SK-N-SH (cell line): ENCODE data around the gene PRCC. TPM values are rescaled to one million over a fixed set of nuclear protein-coding genes. Genes with fewer than 3 reads are reported as not detected.
A peak's percentile ranks its signal among the peaks of the same experiment; 100 is the strongest.

ENCODE experiments used
- CTCF ChIA-PET: fragments of 300-600, 350-600 bp; formaldehyde crosslinking; extraction: SDS; loops from one replicate; lab custom pipeline; 2021; lab: Yijun Ruan, JAX
- POLR2A ChIA-PET: fragments of 350-600 bp; sonication (Branson Sonifier 250); formaldehyde crosslinking; extraction: SDS; loops from one replicate; lab custom pipeline; 2020; ENCODE audit warnings: antibody characterized with exemption, inconsistent platforms; lab: Yijun Ruan, JAX
- DNase-seq: peaks from one replicate; pipeline ENCODE4 v3.0.0; 2012
- H2AFZ ChIP-seq: fragments of 200-600 bp; sonication (generic); 2 replicates; pipeline ENCODE4 v1.8.1; 2016; ENCODE audit warnings: antibody characterized with exemption, mild to moderate bottlenecking, low read depth
- H3F3A ChIP-seq: fragments of 200-600 bp; sonication (generic); replicated peaks from 2 replicates; pipeline ENCODE3; 2016; ENCODE audit warnings: antibody characterized with exemption, mild to moderate bottlenecking; ENCODE audit not compliant: insufficient read depth
- H3K27ac ChIP-seq, 2 experiments: fragments of 200-500 bp in 1 of 2; fragments of 200-600 bp in 1 of 2; sonication (Bioruptor generic) in 1 of 2; sonication (generic), shearing (Covaris generic) in 1 of 2; 2 replicates each; pipeline versions ENCODE4 v1.5.1 to v1.6.1; 2014 to 2016; ENCODE audit warnings: low read depth in 2 of 2, inconsistent platforms in 1 of 2, low read length in 1 of 2, mild to moderate bottlenecking in 1 of 2, mixed read lengths in 1 of 2
- H3K27me3 ChIP-seq: fragments of 200-600 bp; sonication (generic), shearing (Covaris generic); 2 replicates; pipeline ENCODE4 v1.6.1; 2016; ENCODE audit warnings: mixed run types; ENCODE audit not compliant: insufficient read depth
- H3K36me3 ChIP-seq, 2 experiments: fragments of 200-500 bp in 1 of 2; fragments of 200-600 bp in 1 of 2; sonication (Bioruptor generic) in 1 of 2; sonication (generic) in 1 of 2; replicated peaks in 1 of 2; 2 replicates each; pipeline versions ENCODE3 to v1.5.1; 2014 to 2016; ENCODE audit warnings: low read length in 1 of 2, mild to moderate bottlenecking in 1 of 2; ENCODE audit not compliant: insufficient read depth in 2 of 2, control insufficient read depth in 1 of 2
- H3K4me1 ChIP-seq, 2 experiments: fragments of 200-500 bp in 1 of 2; fragments of 200-600 bp in 1 of 2; sonication (Bioruptor generic) in 1 of 2; sonication (generic), shearing (Covaris generic) in 1 of 2; 2 replicates each; pipeline versions ENCODE4 v1.5.1 to v1.6.1; 2014 to 2016; ENCODE audit warnings: low read depth in 1 of 2, low read length in 1 of 2, mixed run types in 1 of 2; ENCODE audit not compliant: insufficient read depth in 2 of 2, control insufficient read depth in 1 of 2
- H3K4me2 ChIP-seq: fragments of 200-600 bp; sonication (generic), shearing (Covaris generic); 2 replicates; pipeline ENCODE4 v1.6.1; 2017; ENCODE audit warnings: mixed run types
- H3K4me3 ChIP-seq, 2 experiments: fragments of 200-500 bp in 1 of 2; fragments of 200-600 bp in 1 of 2; sonication (Bioruptor generic) in 1 of 2; sonication (generic), shearing (Covaris generic) in 1 of 2; 2 replicates each; pipeline versions ENCODE4 v1.5.1 to v1.8.1; 2014 to 2016; ENCODE audit warnings: low read depth in 2 of 2, inconsistent platforms in 1 of 2, low read length in 1 of 2, mild to moderate bottlenecking in 1 of 2, mixed read lengths in 1 of 2, moderate library complexity in 1 of 2
- H3K79me2 ChIP-seq: fragments of 200-600 bp; sonication (generic); 2 replicates; pipeline ENCODE4 v1.8.1; 2017; ENCODE audit warnings: mild to moderate bottlenecking; ENCODE audit not compliant: insufficient read depth
- H3K9ac ChIP-seq: fragments of 200-600 bp; sonication (generic); 2 replicates; pipeline ENCODE4 v1.6.1; 2017; ENCODE audit warnings: mixed run types
- H3K9me2 ChIP-seq: fragments of 200-600 bp; sonication (generic); 2 replicates; pipeline ENCODE4 v1.6.1; 2017; ENCODE audit warnings: mixed run types
- H3K9me3 ChIP-seq: fragments of 200-600 bp; sonication (generic); 2 replicates; pipeline ENCODE4 v1.6.1; 2017; ENCODE audit warnings: mixed run types, mild to moderate bottlenecking, moderate library complexity
- H4K20me1 ChIP-seq: fragments of 200-600 bp; sonication (generic); 2 replicates; pipeline ENCODE4 v1.6.1; 2017; ENCODE audit warnings: mild to moderate bottlenecking, mixed run types; ENCODE audit not compliant: insufficient read depth
- CHD2 ChIP-seq: fragments of 150-350 bp; IDR thresholded peaks from 2 replicates; pipeline ENCODE4 v1.6.1; 2018; ENCODE audit warnings: low read length; ENCODE audit not compliant: partially characterized antibody
- EP300 ChIP-seq, 2 experiments: IDR thresholded peaks; 2 replicates each; pipeline versions ENCODE4 v1.4.0 to v1.6.1; 2012; ENCODE audit warnings: borderline replicate concordance in 1 of 2, low read depth in 1 of 2, low read length in 1 of 2
- EZH2phosphoT487 ChIP-seq: fragments of 200-600 bp; sonication (generic); IDR thresholded peaks from 2 replicates; pipeline ENCODE4 v1.6.1; 2017; ENCODE audit warnings: low read depth, mixed run types, mild to moderate bottlenecking, antibody characterized with exemption, moderate library complexity, borderline replicate concordance
- FOSL2 ChIP-seq: IDR thresholded peaks from 2 replicates; pipeline ENCODE4 v1.4.0; 2012; ENCODE audit warnings: low read depth, mild to moderate bottlenecking, moderate library complexity, borderline replicate concordance
- FOXM1 ChIP-seq: IDR thresholded peaks from 2 replicates; pipeline ENCODE4 v1.4.0; 2012; ENCODE audit warnings: low read depth, mild to moderate bottlenecking
- GABPA ChIP-seq: IDR thresholded peaks from 2 replicates; pipeline ENCODE4 v1.4.0; 2012; ENCODE audit warnings: low read depth, mild to moderate bottlenecking
- GATA2 ChIP-seq: sonication (generic); formaldehyde crosslinking; IDR thresholded peaks from 2 replicates; pipeline ENCODE4 v1.5.0; 2020; ENCODE audit warnings: mild to moderate bottlenecking, missing genetic modification reagents
- MEF2A ChIP-seq: IDR thresholded peaks from 2 replicates; pipeline ENCODE4 v1.4.0; 2012; ENCODE audit warnings: low read depth, borderline replicate concordance
- NFIC ChIP-seq: IDR thresholded peaks from 2 replicates; pipeline ENCODE4 v1.4.0; 2012; ENCODE audit warnings: borderline replicate concordance
- POLR2AphosphoS5 ChIP-seq: IDR thresholded peaks from 2 replicates; pipeline ENCODE4 v1.6.1; 2012; ENCODE audit warnings: low read depth, low read length
- RCOR1 ChIP-seq: fragments of 150-350 bp; IDR thresholded peaks from 2 replicates; pipeline ENCODE4 v1.6.1; 2017; ENCODE audit warnings: antibody characterized with exemption, low read length
- RXRA ChIP-seq: IDR thresholded peaks from 2 replicates; pipeline ENCODE4 v1.4.0; 2012; ENCODE audit warnings: low read depth, mild to moderate bottlenecking, borderline replicate concordance
- SIN3A ChIP-seq: IDR thresholded peaks from 2 replicates; pipeline ENCODE4 v1.6.1; 2012; ENCODE audit warnings: low read depth, mild to moderate bottlenecking, low read length, moderate library complexity, borderline replicate concordance
- SMC3 ChIP-seq: IDR thresholded peaks from 2 replicates; pipeline ENCODE4 v1.6.1; 2012; ENCODE audit warnings: low read depth, low read length, improper control_type of control experiment
- TAF1 ChIP-seq: IDR thresholded peaks from 2 replicates; pipeline ENCODE4 v1.6.1; 2012; ENCODE audit warnings: low read depth, mild to moderate bottlenecking, low read length, moderate library complexity, borderline replicate concordance
- TCF12 ChIP-seq: IDR thresholded peaks from 2 replicates; pipeline ENCODE4 v1.4.0; 2012
- YY1 ChIP-seq: IDR thresholded peaks from 2 replicates; pipeline ENCODE4 v1.4.0; 2012; ENCODE audit warnings: low read depth, mild to moderate bottlenecking
- WGBS: methylation state at CpG from one replicate; pipeline ENCODE4 v1.1.6; 2017; ENCODE audit warnings: low lambda C conversion rate; 5-methylcytosine and 5-hydroxymethylcytosine counted together
- polyA plus RNA-seq, 3 experiments: library from polyadenylated mRNA; depleted of rRNA; stranded (reverse); fragments of >200 nt; gene quantifications; 2 replicates each; pipeline ENCODE4 v1.2.3, GENCODE V29; 2012
- TF ChIP-seq, protein P1 (sequence below): fragments of 200-600 bp; sonication (generic); IDR thresholded peaks from 2 replicates; pipeline ENCODE4 v1.6.1; 2017; ENCODE audit warnings: antibody characterized with exemption, mild to moderate bottlenecking, moderate library complexity
- TF ChIP-seq, protein P2 (sequence below): IDR thresholded peaks from 2 replicates; pipeline ENCODE4 v1.4.0; 2012; ENCODE audit warnings: low read depth, borderline replicate concordance
- TF ChIP-seq, protein P3 (sequence below): IDR thresholded peaks from 2 replicates; pipeline ENCODE4 v1.4.0; 2012; ENCODE audit warnings: low read depth
- TF ChIP-seq, protein P4 (sequence below): IDR thresholded peaks from 2 replicates; pipeline ENCODE4 v1.4.0; 2012; ENCODE audit warnings: low read depth, borderline replicate concordance
- TF ChIP-seq, protein P5 (sequence below): IDR thresholded peaks from 2 replicates; pipeline ENCODE4 v1.6.1; 2012; ENCODE audit warnings: mild to moderate bottlenecking, low read depth, low read length, moderate library complexity

Gene PRCC
- polyA plus RNA-seq, 1 of the 3 experiments (the other 2 are of a cell fraction): 39.2 TPM

DNA sequence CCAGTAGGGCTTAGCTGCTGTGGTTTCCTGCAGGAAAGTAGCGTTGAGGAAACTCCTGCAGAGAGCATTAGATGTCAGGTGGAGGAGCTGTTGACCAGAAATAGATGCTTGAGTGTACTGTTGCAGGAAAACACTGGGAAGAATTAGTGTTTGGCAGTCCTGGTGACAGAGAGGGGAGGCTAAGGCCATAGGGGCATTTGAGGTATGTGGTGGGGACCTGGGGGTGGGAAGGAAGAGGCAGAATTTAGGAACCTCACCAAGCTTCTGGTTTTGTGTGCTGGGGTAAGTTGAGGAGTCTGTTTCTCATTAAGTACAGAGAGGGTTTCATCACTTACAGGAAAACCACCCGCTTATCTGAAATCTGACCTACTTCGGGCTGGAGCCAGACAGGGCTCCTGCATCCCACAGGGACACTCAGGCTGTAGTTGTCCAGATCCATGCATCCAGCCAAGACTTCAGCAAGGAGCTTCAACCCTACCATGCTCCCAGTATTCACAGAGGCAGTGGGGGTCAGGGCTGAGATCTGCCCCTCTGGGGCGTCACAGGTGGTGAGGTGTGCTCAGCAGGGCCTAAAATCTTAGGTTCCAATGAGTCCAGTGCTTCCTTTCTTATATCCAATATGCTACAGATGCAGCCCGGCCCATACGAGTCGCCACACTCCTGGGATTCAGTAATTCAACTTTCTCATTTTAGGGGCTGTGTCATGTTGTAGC lies 34.2 kb downstream of the PRCC start:
- no peaks in the 10 kb centered on the region for H3K27me3 ChIP-seq
- POLR2A ChIA-PET: interaction anchor here (0.5 to 3.8 kb wide), 15 partner anchors 16 to 88 kb away, joined by 3 to 97 read pairs (median 4); partner anchors contain the start of genes INSRR, METTL25B, NTRK1 and PRCC
- H3K4me1 ChIP-seq: peaks cover 24 to 89% of the 10 kb centered on the region in 2 experiments
- H3K9me2 ChIP-seq: no peaks in the 10 kb centered on the region
- WGBS: 51% methylated on average over 6 of the region's 7 CpGs
- H3K9ac ChIP-seq: no peak overlapping the region
- H3K27ac ChIP-seq: peak overlapping the region; percentile 58 to 99
- peak overlapping the region; percentile 21; the same call in 1 of the 2 replicates for H3K4me2 ChIP-seq
- CTCF ChIA-PET: interaction anchor here (0.7 to 16.9 kb wide), 39 partner anchors 9 to 341 kb away, joined by 3 to 566 read pairs (median 5); partner anchors contain the start of genes CRABP2, INSRR, ISG20L2 and METTL25B
- no peak overlapping the region for H2AFZ ChIP-seq
- H4K20me1 ChIP-seq: peaks cover 39% of the 10 kb centered on the region
- no peaks in the 10 kb centered on the region for H3K79me2 ChIP-seq
- peak; percentile 87 for DNase-seq
- no peaks in the 10 kb centered on the region for H3K9me3 ChIP-seq
- H3K36me3 ChIP-seq: peaks cover 26 to 39% of the 10 kb centered on the region in 2 experiments
- H3F3A ChIP-seq: peaks cover 26% of the 10 kb centered on the region
- no peak overlapping the region for H3K4me3 ChIP-seq
- TF ChIP-seq MEF2A: no peak
- peak; percentile 84 for TF ChIP-seq RCOR1
- TF ChIP-seq FOSL2: 0 out of 2 replicates have a peak, but pooled peaks have one; percentile 7
- peak; percentile 77; the same call in 1 of the 2 replicates for TF ChIP-seq RXRA
- no peak for TF ChIP-seq SIN3A
- peak; percentile 80 for TF ChIP-seq NFIC
- TF ChIP-seq GABPA: no peak
- peak; percentile 81 for TF ChIP-seq CHD2
- TF ChIP-seq, protein P1, sequence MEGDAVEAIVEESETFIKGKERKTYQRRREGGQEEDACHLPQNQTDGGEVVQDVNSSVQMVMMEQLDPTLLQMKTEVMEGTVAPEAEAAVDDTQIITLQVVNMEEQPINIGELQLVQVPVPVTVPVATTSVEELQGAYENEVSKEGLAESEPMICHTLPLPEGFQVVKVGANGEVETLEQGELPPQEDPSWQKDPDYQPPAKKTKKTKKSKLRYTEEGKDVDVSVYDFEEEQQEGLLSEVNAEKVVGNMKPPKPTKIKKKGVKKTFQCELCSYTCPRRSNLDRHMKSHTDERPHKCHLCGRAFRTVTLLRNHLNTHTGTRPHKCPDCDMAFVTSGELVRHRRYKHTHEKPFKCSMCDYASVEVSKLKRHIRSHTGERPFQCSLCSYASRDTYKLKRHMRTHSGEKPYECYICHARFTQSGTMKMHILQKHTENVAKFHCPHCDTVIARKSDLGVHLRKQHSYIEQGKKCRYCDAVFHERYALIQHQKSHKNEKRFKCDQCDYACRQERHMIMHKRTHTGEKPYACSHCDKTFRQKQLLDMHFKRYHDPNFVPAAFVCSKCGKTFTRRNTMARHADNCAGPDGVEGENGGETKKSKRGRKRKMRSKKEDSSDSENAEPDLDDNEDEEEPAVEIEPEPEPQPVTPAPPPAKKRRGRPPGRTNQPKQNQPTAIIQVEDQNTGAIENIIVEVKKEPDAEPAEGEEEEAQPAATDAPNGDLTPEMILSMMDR: peak; percentile 60
- TF ChIP-seq EZH2phosphoT487: no peak
- peak; percentile 47; the same call in 1 of the 2 replicates for TF ChIP-seq FOXM1
- peak; percentile 98 for TF ChIP-seq TCF12
- TF ChIP-seq, protein P2, sequence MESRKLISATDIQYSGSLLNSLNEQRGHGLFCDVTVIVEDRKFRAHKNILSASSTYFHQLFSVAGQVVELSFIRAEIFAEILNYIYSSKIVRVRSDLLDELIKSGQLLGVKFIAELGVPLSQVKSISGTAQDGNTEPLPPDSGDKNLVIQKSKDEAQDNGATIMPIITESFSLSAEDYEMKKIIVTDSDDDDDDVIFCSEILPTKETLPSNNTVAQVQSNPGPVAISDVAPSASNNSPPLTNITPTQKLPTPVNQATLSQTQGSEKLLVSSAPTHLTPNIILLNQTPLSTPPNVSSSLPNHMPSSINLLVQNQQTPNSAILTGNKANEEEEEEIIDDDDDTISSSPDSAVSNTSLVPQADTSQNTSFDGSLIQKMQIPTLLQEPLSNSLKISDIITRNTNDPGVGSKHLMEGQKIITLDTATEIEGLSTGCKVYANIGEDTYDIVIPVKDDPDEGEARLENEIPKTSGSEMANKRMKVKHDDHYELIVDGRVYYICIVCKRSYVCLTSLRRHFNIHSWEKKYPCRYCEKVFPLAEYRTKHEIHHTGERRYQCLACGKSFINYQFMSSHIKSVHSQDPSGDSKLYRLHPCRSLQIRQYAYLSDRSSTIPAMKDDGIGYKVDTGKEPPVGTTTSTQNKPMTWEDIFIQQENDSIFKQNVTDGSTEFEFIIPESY: peak; percentile 59; the same call in 1 of the 2 replicates
- TF ChIP-seq YY1: no peak
- TF ChIP-seq TAF1: 0 out of 2 replicates have a peak, but pooled peaks have one; percentile 28
- TF ChIP-seq, protein P3, sequence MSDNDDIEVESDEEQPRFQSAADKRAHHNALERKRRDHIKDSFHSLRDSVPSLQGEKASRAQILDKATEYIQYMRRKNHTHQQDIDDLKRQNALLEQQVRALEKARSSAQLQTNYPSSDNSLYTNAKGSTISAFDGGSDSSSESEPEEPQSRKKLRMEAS: peak; percentile 24; the same call in 1 of the 2 replicates
- peak; percentile 79 to 99; a peak in 3 of 4 replicates for TF ChIP-seq EP300 (IDR thresholded peaks at IDR 0.05; ENCODE audit: borderline replicate concordance in 1 of 2, low read depth in 1 of 2, low read length in 1 of 2)
- TF ChIP-seq, protein P4, sequence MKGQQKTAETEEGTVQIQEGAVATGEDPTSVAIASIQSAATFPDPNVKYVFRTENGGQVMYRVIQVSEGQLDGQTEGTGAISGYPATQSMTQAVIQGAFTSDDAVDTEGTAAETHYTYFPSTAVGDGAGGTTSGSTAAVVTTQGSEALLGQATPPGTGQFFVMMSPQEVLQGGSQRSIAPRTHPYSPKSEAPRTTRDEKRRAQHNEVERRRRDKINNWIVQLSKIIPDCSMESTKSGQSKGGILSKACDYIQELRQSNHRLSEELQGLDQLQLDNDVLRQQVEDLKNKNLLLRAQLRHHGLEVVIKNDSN: peak; percentile 16; the same call in 1 of the 2 replicates
- peak; percentile 95 for TF ChIP-seq GATA2 (CRISPR knock-in tag)
- peak; percentile 78 for TF ChIP-seq SMC3
- peak; percentile 93 for TF ChIP-seq POLR2AphosphoS5
- TF ChIP-seq, protein P5, sequence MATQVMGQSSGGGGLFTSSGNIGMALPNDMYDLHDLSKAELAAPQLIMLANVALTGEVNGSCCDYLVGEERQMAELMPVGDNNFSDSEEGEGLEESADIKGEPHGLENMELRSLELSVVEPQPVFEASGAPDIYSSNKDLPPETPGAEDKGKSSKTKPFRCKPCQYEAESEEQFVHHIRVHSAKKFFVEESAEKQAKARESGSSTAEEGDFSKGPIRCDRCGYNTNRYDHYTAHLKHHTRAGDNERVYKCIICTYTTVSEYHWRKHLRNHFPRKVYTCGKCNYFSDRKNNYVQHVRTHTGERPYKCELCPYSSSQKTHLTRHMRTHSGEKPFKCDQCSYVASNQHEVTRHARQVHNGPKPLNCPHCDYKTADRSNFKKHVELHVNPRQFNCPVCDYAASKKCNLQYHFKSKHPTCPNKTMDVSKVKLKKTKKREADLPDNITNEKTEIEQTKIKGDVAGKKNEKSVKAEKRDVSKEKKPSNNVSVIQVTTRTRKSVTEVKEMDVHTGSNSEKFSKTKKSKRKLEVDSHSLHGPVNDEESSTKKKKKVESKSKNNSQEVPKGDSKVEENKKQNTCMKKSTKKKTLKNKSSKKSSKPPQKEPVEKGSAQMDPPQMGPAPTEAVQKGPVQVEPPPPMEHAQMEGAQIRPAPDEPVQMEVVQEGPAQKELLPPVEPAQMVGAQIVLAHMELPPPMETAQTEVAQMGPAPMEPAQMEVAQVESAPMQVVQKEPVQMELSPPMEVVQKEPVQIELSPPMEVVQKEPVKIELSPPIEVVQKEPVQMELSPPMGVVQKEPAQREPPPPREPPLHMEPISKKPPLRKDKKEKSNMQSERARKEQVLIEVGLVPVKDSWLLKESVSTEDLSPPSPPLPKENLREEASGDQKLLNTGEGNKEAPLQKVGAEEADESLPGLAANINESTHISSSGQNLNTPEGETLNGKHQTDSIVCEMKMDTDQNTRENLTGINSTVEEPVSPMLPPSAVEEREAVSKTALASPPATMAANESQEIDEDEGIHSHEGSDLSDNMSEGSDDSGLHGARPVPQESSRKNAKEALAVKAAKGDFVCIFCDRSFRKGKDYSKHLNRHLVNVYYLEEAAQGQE: peak; percentile 68; the same call in 1 of the 2 replicates
